GM13976 (cell line): ENCODE data around the gene HDLBP.
"Not testable (repeated sequence)": the region's sequence is repeated elsewhere in the genome, so short reads cannot be mapped to it uniquely, and the experiment has no call there.

Source experiments
- DNase-seq: peaks from one replicate; pipeline ENCODE4 v3.0.0; 2012; ENCODE audit warnings: low spot score
- CTCF ChIP-seq: IDR thresholded peaks from 2 replicates; pipeline ENCODE4 v1.5.1; 2012; ENCODE audit warnings: borderline replicate concordance, mild to moderate bottlenecking; ENCODE audit not compliant: insufficient read depth; ENCODE audit errors: extremely low read depth, missing control alignments, control extremely low read depth
- in situ Hi-C: fragments of 300-500 bp; cut with MboI; formaldehyde crosslinking; loops from one replicate; pipeline ENCODE4 v1.12.0; 2022; ENCODE audit warnings: low sequenced_read_pairs, mixed read lengths, inconsistent platforms; ENCODE audit not compliant: unreplicated experiment

The HDLBP gene

DNA sequence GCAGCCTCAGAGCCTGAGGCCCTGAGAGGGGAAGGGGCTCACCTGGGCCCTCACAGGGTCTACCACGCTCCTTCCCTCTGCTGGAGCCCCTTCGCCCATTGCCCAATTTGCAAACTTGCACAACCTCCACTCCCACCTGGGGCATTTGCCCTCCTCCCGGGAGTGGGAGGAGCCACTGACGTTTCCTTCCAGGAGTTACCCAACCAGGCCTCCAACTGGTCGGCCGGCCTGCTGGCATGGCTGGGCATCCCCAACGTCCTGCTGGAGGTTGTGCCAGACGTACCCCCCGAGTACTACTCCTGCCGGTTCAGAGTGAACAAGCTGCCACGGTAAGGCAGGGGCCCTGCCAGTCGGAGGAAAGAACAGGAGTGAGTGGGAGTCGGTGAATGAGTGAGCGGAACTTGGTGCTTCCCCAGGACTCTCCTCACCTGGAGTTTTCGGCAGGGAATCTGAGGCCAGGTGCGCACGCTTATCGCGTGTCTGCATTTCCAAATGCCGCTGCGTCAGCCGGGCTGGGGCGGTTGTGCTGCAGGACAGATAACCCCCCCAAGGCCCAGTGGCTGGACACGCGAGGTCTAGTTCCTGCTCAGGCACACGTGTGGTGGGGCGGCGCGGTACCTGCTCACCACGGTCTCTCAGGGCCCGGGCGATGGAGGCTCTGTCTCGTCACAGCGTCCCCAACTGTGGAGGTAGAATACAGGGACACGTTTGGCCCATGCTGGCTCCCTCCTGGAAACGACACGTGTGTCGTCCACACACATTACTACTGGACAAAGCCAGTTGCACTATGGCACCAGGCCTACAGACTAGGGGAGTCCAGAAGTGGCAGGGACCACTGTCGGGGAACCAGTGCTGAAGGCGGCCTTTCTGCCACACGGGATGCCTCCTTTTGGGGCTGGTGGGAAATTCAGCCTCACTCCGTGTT, 115.3 kb downstream of the HDLBP start:
- in situ Hi-C loops, result no loop called here
- TF ChIP-seq CTCF, result no peak
- DNase-seq, result no peak

DNA sequence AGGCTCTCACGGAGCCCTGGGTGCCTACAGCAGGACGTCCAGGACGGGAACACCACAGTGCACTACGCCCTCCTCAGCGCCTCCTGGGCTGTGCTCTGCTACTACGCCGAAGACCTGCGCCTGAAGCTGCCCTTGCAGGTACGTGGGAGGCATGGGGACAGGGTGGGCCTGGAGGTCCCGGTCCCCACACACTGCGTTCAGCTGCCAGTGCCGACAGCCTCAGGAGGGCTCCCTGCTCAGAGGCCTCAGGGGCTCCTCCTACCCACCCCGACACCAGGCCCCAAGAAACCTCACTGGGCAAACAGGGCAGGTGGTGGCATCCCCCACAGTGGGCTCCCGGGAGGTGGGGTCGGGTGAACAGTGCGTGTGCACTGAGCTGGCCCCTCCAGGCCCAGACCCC, 116.2 kb downstream of the HDLBP start:
- DNase-seq, result no peak
- in situ Hi-C loops, result no loop called here

DNA sequence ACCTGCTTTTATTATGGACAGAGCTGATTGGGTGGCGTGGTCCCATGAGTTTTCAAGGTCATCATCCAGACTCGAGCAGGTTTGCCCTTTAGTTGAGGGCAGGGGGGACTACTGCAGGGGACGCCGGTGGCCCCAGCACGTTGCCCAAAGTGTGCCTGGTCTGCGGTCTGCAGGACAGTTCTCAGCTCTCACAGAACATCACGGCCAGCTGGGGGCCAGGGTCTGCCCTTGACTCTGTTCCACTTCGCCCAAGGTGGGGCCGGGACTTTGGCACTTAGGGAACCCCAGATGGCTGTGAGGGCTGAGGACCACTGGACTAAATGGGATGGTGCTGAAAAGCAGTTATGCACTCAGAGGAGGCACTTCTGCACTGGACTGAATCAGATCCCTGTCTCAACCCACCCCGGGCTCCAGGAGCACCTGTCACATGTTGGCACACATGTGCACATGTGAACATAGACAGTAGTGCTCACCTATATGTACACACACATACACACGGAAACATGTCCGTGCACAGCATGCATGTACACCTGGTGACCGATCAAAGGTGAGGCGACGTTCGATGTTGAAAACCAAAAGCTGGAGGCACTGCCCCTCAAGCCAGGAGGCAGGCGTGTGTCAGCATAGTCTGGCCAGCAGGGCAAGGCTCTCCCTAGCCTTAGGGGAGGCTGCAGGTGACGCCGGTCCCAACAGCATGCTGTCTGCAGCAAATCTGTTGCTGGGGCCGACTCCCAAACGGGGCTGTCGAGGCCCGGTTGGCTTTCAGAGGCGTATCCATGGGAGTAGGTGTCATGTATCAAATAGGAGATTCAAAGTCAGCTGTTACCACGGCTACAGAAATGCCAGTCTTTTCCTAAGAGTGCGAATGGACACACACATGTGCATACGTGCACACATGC, 116.8 kb downstream of the HDLBP start:
- in situ Hi-C loops, result no loop called here
- no peak for DNase-seq
- no peak for TF ChIP-seq CTCF

More for the DNA sequence above, 116.2 kb downstream of the HDLBP start:
- TF ChIP-seq CTCF, result no peak

DNA sequence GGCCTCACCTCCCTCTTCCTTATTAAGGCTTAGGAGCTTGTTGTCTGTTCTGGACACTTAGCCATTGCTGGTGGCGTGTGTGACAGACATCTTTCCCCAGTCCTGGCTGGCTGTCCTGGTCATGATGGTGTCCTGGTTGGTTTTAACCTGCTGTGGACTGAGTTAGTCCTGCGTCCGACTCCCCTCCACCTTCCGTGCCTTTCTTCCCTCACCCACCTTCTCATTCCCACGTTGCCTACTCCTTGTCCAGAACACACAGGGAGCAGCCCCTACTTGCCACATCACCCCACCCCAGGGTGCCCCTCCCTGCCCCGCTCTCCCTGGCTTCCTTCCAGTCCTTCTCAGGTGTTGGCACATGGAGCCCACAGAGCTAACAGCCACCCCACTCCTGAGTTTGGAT, 117.5 kb downstream of the HDLBP start:
- in situ Hi-C loops, result no loop called here
- DNase-seq, result no peak
- no peak for TF ChIP-seq CTCF

- DNase-seq, in situ Hi-C loops: not testable (repeated sequence)
These were observed 118.2 kb downstream of the HDLBP start for GRCh38 chr2:241197246-241197645.

GRCh38 chr2:241195506-241196130, 119.9 kb downstream of the HDLBP start:
- in situ Hi-C loops, result no loop called here
- TF ChIP-seq CTCF, result no peak
- DNase-seq, result no peak
